Suprapubic skin (tissue), 4 donors: ENCODE data around the gene TMEFF1. TPM values are rescaled to one million over a fixed set of nuclear protein-coding genes. Genes with fewer than 3 reads are reported as not detected.

Experiments used
- DNase-seq, 2 donors: peaks; one replicate each; pipeline ENCODE4 v3.0.0-alpha.2; 2019; ENCODE audit warnings: low spot score in 2 of 2
- H3K27ac ChIP-seq: fragments of 200-600 bp; sonication (generic); one replicate; pipeline ENCODE4 v1.5.1; 2019
- H3K27me3 ChIP-seq: fragments of 200-600 bp; sonication (generic); one replicate; pipeline ENCODE4 v1.5.1; 2019
- H3K36me3 ChIP-seq: fragments of 200-600 bp; sonication (generic); one replicate; pipeline ENCODE4 v1.5.1; 2019
- H3K4me1 ChIP-seq: fragments of 200-600 bp; sonication (generic); one replicate; pipeline ENCODE4 v1.5.1; 2019
- H3K4me3 ChIP-seq: fragments of 200-600 bp; sonication (generic); one replicate; pipeline ENCODE4 v1.5.1; 2019; ENCODE audit warnings: mild to moderate bottlenecking
- H3K9me3 ChIP-seq: fragments of 200-600 bp; sonication (generic); one replicate; pipeline ENCODE4 v1.5.1; 2019
- CTCF ChIP-seq, 2 donors: fragments of 200-600 bp in 1 of 2; fragments of 450-650 bp in 1 of 2; sonication (generic) in 1 of 2; IDR thresholded peaks; one replicate each; pipeline ENCODE4 v1.5.1; 2016 to 2019; ENCODE audit warnings: antibody characterized with exemption in 2 of 2, mild to moderate bottlenecking in 1 of 2, moderate library complexity in 1 of 2
- EP300 ChIP-seq: sonication (generic); formaldehyde crosslinking; IDR thresholded peaks from one replicate; pipeline ENCODE4 v1.6.1; 2017; ENCODE audit warnings: antibody characterized with exemption
- POLR2A ChIP-seq, 2 donors: fragments of 450-650 bp; IDR thresholded peaks; one replicate each; pipeline ENCODE4 v1.6.1; 2017; ENCODE audit warnings: antibody characterized with exemption in 2 of 2, mild to moderate bottlenecking in 2 of 2, moderate library complexity in 2 of 2
- POLR2AphosphoS5 ChIP-seq, 3 donors: sonication (generic); formaldehyde crosslinking; IDR thresholded peaks; one replicate each; pipeline ENCODE4 v1.6.1; 2017; ENCODE audit warnings: antibody characterized with exemption in 3 of 3
- WGBS: methylation state at CpG from one replicate; pipeline ENCODE4 v1.1.5; 2018; 5-methylcytosine and 5-hydroxymethylcytosine counted together
- total RNA-seq, 4 donors: library from RNA; depleted of rRNA; stranded (reverse); fragments of >200 nt; gene quantifications; one replicate each; pipeline ENCODE4 v1.1.0, GENCODE V29; 2016

TMEFF1 gene
- total RNA-seq, 4 donors from 2014 or later: 0.32 to 0.49 TPM; not detected in 2

GRCh38 chr9:100575765-100576386 lies 102.9 kb downstream of the TMEFF1 start:
- no peaks in the 10 kb centered on the region for H3K36me3 ChIP-seq
- no peak overlapping the region for H3K4me3 ChIP-seq
- no peaks in the 10 kb centered on the region for H3K27me3 ChIP-seq
- H3K4me1 ChIP-seq: no peaks in the 10 kb centered on the region
- WGBS: 58% methylated on average over 2 of the region's 2 CpGs
- DNase-seq: no peak
- TF ChIP-seq CTCF (IDR thresholded peaks at IDR 0.05) (no peak), EP300 (no peak), POLR2AphosphoS5 (IDR thresholded peaks at IDR 0.05) (no peak), POLR2A (IDR thresholded peaks at IDR 0.05) (no peak)
- H3K9me3 ChIP-seq: no peaks in the 10 kb centered on the region
- H3K27ac ChIP-seq: no peak overlapping the region

GRCh38 chr9:100577776-100578448 lies 105.0 kb downstream of the TMEFF1 start, which contains the start of gene CAVIN4:
TSS of gene CAVIN4 (plus strand) at chr9:100578079. CDS start at chr9:100578144, 65 bp downstream.
- H3K4me3 ChIP-seq: no peak within 1 kb of the TSS
- H3K27ac ChIP-seq: no peak within 1 kb of the TSS
- no peaks in the 10 kb centered on the region for H3K4me1 ChIP-seq
- 89% methylated on average over 10 of the region's 10 CpGs for WGBS
- H3K36me3 ChIP-seq: no peaks in the 10 kb centered on the region
- DNase-seq: no peak
- H3K9me3 ChIP-seq: no peaks in the 10 kb centered on the region
- H3K27me3 ChIP-seq: no peaks in the 10 kb centered on the region
- TF ChIP-seq CTCF (IDR thresholded peaks at IDR 0.05): no peak
- TF ChIP-seq EP300: no peak
- TF ChIP-seq POLR2AphosphoS5 (IDR thresholded peaks at IDR 0.05): no peak

- 92% methylated on average over 1 of the region's 1 CpG for WGBS
- Histone ChIP-seq H3K27me3 (no peaks in the 10 kb centered on the region), H3K27ac (no peak overlapping the region), H3K36me3 (no peaks in the 10 kb centered on the region), H3K4me3 (no peak overlapping the region), H3K4me1 (no peaks in the 10 kb centered on the region), H3K9me3 (no peaks in the 10 kb centered on the region)
- no peak for DNase-seq
- no peak for TF ChIP-seq EP300
- TF ChIP-seq CTCF (IDR thresholded peaks at IDR 0.05): no peak
- TF ChIP-seq POLR2A (IDR thresholded peaks at IDR 0.05): no peak
- no peak for TF ChIP-seq POLR2AphosphoS5 (IDR thresholded peaks at IDR 0.05)
Measured at GRCh38 chr9:100578610-100579009, 105.7 kb downstream of the TMEFF1 start.

GRCh38 chr9:100579665-100580064 lies 106.7 kb downstream of the TMEFF1 start:
- Histone ChIP-seq H3K36me3 (no peaks in the 10 kb centered on the region), H3K4me3 (no peak overlapping the region), H3K4me1 (no peaks in the 10 kb centered on the region), H3K9me3 (no peaks in the 10 kb centered on the region), H3K27ac (no peak overlapping the region), H3K27me3 (no peaks in the 10 kb centered on the region)
- WGBS: 82% methylated on average over 2 of the region's 2 CpGs
- TF ChIP-seq CTCF (IDR thresholded peaks at IDR 0.05) (no peak), EP300 (no peak)
- no peak for DNase-seq

GRCh38 chr9:100580257-100580656 lies 107.3 kb downstream of the TMEFF1 start:
- no peaks in the 10 kb centered on the region for H3K36me3 ChIP-seq
- TF ChIP-seq POLR2A (IDR thresholded peaks at IDR 0.05) (no peak), CTCF (IDR thresholded peaks at IDR 0.05) (no peak), EP300 (no peak), POLR2AphosphoS5 (IDR thresholded peaks at IDR 0.05) (no peak)
- H3K4me1 ChIP-seq: no peaks in the 10 kb centered on the region
- no peaks in the 10 kb centered on the region for H3K27me3 ChIP-seq
- H3K27ac ChIP-seq: no peak overlapping the region
- no peak overlapping the region for H3K4me3 ChIP-seq
- DNase-seq: no peak
- 65% methylated on average over 3 of the region's 3 CpGs for WGBS
- no peaks in the 10 kb centered on the region for H3K9me3 ChIP-seq
